ENCODE results near the gene OLFML1. TPM values are rescaled to one million over a fixed set of nuclear protein-coding genes. Genes with fewer than 3 reads are reported as not detected.

The OLFML1 gene
- total RNA-seq, 3 donors from 2014 or later (not counting 1 experiment from before 2014, with no cell fraction given), result not detected

DNA sequence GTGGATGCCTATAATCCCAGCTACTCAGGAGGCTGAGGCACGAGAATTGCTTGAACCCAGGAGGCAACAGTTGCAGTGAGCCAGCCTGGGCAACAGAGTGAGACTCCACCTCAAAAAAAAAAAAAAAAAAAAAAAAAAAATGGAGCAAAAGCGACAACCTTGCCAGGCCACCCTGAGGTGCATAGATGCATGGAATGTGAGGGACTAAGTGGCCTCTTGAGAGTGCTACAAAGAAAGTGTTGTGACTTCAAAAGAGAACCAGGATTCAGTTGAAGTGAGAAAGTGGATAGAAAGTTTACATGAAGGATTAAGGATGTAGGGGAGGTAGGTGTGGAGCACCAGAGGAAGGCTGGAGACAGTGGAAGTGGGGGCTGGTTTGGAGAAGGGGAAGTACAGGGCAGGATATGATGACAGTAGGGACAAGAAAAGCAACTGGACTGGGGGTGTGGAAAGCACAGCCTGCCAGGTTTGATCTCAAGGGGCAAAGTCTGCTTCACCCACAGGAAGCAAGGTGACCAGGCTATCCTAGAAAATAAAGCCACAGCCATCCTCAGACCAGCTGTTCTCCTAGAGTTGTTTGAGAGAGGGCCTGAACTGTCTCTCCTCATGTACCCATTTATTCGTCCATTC lies 36.0 kb upstream of the OLFML1 start:
- no peaks in the 10 kb centered on the region for H3K4me1 ChIP-seq (ENCODE audit: control insufficient read depth, insufficient read depth, low read length)
- H3K4me1 Mint-ChIP-seq, result no peaks in the 10 kb centered on the region
- DNase-seq, result no peak

DNA sequence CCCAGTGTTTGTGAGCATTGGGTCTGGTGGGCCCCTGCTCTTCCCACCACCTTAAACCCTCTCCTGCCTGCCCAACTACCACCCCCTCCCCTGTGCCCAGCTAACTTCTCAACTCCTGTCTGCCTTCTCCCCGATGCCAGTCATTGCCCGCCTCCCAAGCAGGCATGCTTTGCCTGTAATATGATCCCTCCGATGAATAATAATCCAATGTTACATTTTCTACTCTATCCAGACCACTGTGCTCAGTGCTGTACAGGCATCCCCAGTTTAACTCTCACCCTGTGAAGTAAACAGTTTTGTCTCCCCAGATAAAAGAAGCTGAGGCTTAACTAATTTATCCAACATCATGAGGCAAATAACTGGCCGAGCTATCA lies 35.5 kb upstream of the OLFML1 start:
- Histone ChIP-seq H3K27ac (ENCODE audit: low read length) (no peak overlapping the region), H3K4me3 (ENCODE audit: low read length) (no peak overlapping the region), H3K27me3 (ENCODE audit: control insufficient read depth, insufficient read depth, low read length) (no peaks in the 10 kb centered on the region), H3K4me1 (ENCODE audit: control insufficient read depth, insufficient read depth, low read length) (no peaks in the 10 kb centered on the region), H3K36me3 (ENCODE audit: control insufficient read depth, insufficient read depth, low read length) (no peaks in the 10 kb centered on the region), H3K9me3 (ENCODE audit: control insufficient read depth, insufficient read depth, low read length) (no peaks in the 10 kb centered on the region)
- H3K27ac Mint-ChIP-seq, result no peak overlapping the region
- H3K9me3 Mint-ChIP-seq, result no peaks in the 10 kb centered on the region
- no peak overlapping the region for H3K4me3 Mint-ChIP-seq
- TF ChIP-seq, protein P1, sequence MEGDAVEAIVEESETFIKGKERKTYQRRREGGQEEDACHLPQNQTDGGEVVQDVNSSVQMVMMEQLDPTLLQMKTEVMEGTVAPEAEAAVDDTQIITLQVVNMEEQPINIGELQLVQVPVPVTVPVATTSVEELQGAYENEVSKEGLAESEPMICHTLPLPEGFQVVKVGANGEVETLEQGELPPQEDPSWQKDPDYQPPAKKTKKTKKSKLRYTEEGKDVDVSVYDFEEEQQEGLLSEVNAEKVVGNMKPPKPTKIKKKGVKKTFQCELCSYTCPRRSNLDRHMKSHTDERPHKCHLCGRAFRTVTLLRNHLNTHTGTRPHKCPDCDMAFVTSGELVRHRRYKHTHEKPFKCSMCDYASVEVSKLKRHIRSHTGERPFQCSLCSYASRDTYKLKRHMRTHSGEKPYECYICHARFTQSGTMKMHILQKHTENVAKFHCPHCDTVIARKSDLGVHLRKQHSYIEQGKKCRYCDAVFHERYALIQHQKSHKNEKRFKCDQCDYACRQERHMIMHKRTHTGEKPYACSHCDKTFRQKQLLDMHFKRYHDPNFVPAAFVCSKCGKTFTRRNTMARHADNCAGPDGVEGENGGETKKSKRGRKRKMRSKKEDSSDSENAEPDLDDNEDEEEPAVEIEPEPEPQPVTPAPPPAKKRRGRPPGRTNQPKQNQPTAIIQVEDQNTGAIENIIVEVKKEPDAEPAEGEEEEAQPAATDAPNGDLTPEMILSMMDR (IDR thresholded peaks at IDR 0.05), result no peak
- peaks cover 0 to 6% of the 10 kb centered on the region in 2 donors for H3K27me3 Mint-ChIP-seq (ENCODE audit: low read depth in 2 of 2)
- ATAC-seq (no peak), DNase-seq (no peak)
- no peaks in the 10 kb centered on the region for H3K4me1 Mint-ChIP-seq
- H3K36me3 Mint-ChIP-seq, result no peaks in the 10 kb centered on the region
- intact Hi-C loops (cut with micrococcal nuclease), result loop anchor here (1.0 to 10.0 kb wide), 3 partner anchors 23 to 645 kb away; no protein-coding TSS in a partner anchor
- 95% methylated on average over 3 of the region's 4 CpGs for WGBS (ENCODE audit: insufficient coverage)

More for the DNA sequence above, 36.0 kb upstream of the OLFML1 start:
- H3K9me3 Mint-ChIP-seq, result no peaks in the 10 kb centered on the region
- WGBS (ENCODE audit: insufficient coverage), result 92% methylated on average over 3 of the region's 3 CpGs
- H3K4me3 Mint-ChIP-seq, result no peak overlapping the region
- TF ChIP-seq, protein P1 (IDR thresholded peaks at IDR 0.05), result no peak
- no peak for ATAC-seq
- Histone ChIP-seq H3K36me3 (ENCODE audit: control insufficient read depth, insufficient read depth, low read length) (no peaks in the 10 kb centered on the region), H3K27ac (ENCODE audit: low read length) (no peak overlapping the region), H3K27me3 (ENCODE audit: control insufficient read depth, insufficient read depth, low read length) (no peaks in the 10 kb centered on the region), H3K4me3 (ENCODE audit: low read length) (no peak overlapping the region), H3K9me3 (ENCODE audit: control insufficient read depth, insufficient read depth, low read length) (no peaks in the 10 kb centered on the region)
- peaks cover 0 to 6% of the 10 kb centered on the region in 2 donors for H3K27me3 Mint-ChIP-seq (ENCODE audit: low read depth in 2 of 2)
- intact Hi-C loops (cut with micrococcal nuclease), result loop anchor here (10.0 kb wide), 2 partner anchors 245 to 645 kb away; no protein-coding TSS in a partner anchor
- no peak overlapping the region for H3K27ac Mint-ChIP-seq
- H3K36me3 Mint-ChIP-seq, result no peaks in the 10 kb centered on the region

DNA sequence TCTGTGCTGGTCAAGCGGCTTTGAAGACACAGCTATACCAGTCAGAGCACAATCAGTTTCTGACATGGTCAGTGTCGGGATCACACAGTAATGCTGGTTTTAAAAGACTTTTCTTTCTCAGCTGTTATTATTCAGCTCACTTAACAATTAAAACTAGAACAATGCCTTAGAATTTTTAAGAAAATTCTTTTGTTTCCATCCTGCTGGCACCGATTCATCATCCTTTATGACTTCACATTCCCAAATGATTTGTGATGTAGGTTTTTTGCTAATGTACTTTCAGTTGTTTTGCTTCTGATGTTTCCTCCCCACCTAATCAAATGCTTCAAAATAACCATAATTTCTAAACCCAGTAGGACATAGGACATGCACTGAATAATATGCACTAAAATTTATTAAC lies 34.5 kb upstream of the OLFML1 start:
- Histone ChIP-seq H3K27me3 (ENCODE audit: control insufficient read depth, insufficient read depth, low read length) (no peaks in the 10 kb centered on the region), H3K9me3 (ENCODE audit: control insufficient read depth, insufficient read depth, low read length) (no peaks in the 10 kb centered on the region), H3K27ac (ENCODE audit: low read length) (no peak overlapping the region), H3K4me3 (ENCODE audit: low read length) (no peak overlapping the region), H3K36me3 (ENCODE audit: control insufficient read depth, insufficient read depth, low read length) (no peaks in the 10 kb centered on the region), H3K4me1 (ENCODE audit: control insufficient read depth, insufficient read depth, low read length) (no peaks in the 10 kb centered on the region)
- WGBS (ENCODE audit: insufficient coverage), result 85% methylated on average over 2 of the region's 3 CpGs
- H3K27me3 Mint-ChIP-seq (ENCODE audit: low read depth in 2 of 2), result peaks cover 0 to 3% of the 10 kb centered on the region in 2 donors
- no peaks in the 10 kb centered on the region for H3K9me3 Mint-ChIP-seq
- TF ChIP-seq, protein P1 (IDR thresholded peaks at IDR 0.05), result no peak
- no peaks in the 10 kb centered on the region for H3K36me3 Mint-ChIP-seq
- intact Hi-C loops (cut with micrococcal nuclease), result loop anchor here (1.0 kb wide), 1 partner anchor 24 kb away; no protein-coding TSS in a partner anchor
- H3K4me1 Mint-ChIP-seq, result no peaks in the 10 kb centered on the region
- ATAC-seq (no peak), DNase-seq (no peak)
- no peak overlapping the region for H3K27ac Mint-ChIP-seq
- no peak overlapping the region for H3K4me3 Mint-ChIP-seq

DNA sequence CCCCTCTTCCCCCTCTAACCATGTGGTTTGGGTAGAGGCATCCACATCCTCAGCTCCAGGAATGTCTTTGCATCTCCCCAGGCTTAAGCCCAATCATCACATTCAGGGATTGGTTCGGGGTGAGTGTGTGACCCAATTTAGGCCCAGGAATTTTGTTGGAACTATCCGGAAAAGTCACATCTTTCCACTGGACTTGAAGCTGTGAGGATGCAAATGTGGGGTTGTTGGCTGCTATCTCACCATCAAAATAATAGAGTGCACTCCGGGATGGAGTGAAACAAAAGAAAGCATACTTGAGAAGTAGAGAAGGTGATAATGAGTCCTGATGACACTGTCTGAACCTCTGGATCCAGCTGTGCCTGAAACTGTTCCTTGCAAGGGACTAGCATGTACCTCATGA lies 33.8 kb upstream of the OLFML1 start:
- ATAC-seq, result no peak
- H3K27me3 Mint-ChIP-seq (ENCODE audit: low read depth in 2 of 2), result peaks cover 0 to 3% of the 10 kb centered on the region in 2 donors
- TF ChIP-seq, protein P1 (IDR thresholded peaks at IDR 0.05), result no peak

More for the DNA sequence above, 33.8 kb upstream of the OLFML1 start:
- Mint-ChIP-seq H3K9me3 (no peaks in the 10 kb centered on the region), H3K4me1 (no peaks in the 10 kb centered on the region), H3K4me3 (no peak overlapping the region), H3K27ac (no peak overlapping the region), H3K36me3 (no peaks in the 10 kb centered on the region)
- WGBS (ENCODE audit: insufficient coverage), result 85% methylated on average over 3 of the region's 3 CpGs
- H3K4me1 ChIP-seq (ENCODE audit: control insufficient read depth, insufficient read depth, low read length), result no peaks in the 10 kb centered on the region
- H3K9me3 ChIP-seq (ENCODE audit: control insufficient read depth, insufficient read depth, low read length), result no peaks in the 10 kb centered on the region
- DNase-seq, result no peak
- no peak overlapping the region for H3K4me3 ChIP-seq (ENCODE audit: low read length)
- no peaks in the 10 kb centered on the region for H3K27me3 ChIP-seq (ENCODE audit: control insufficient read depth, insufficient read depth, low read length)
- H3K27ac ChIP-seq (ENCODE audit: low read length), result no peak overlapping the region
- intact Hi-C loops (cut with micrococcal nuclease), result no loop called here
- H3K36me3 ChIP-seq (ENCODE audit: control insufficient read depth, insufficient read depth, low read length), result no peaks in the 10 kb centered on the region

All from natural killer cell (primary cell).